ENCODE data around the gene GSK3B.

DNA sequence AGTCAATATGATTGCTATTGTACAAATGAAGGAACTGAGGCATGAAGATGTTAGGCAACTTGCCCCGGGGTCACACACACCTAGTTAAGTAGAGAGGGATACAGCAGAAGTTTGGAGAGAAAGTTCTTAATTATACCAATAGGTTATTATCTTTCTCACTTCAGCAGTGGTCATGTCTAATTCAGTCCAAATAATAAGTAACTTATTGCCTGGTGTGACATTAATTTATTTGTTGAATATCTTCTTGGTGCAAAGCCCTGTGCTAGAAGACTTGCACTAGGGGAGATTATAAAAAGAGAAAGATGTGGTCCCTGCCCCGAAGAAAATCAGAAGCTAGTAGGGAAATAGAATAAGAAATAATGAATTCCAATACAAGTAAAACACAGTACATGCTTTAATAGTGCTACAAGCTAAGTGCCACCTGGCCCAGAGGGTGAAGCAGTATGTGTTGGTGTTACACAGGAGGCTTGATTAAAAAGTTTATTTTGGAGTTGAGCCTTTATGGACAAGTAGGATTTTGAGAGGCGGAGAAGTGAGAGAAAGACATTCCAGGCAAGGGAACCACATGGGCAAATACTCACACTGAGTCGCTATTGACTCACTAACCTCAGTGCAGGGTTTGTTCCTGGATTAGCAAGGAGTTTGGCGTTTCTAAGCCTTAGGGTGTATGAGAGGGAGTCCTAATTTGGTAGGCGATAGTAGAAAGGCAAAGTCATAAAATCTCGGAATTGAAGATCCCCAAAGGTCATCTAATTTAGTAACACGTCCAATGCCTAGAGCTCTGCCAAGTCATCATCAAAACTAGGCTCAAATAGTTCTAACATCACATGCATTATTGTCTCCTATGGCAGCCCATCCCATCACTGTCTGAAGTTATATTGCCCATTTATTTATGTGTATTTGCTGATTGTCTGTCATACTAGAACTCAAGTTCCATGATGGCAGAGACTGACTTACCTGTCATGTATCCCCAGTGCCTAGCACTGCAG is 19.2 kb upstream of the GSK3B start:
- no peak for TF ChIP-seq EZH2 (IDR thresholded peaks at IDR 0.05; ENCODE audit: insufficient read depth, poor library complexity, severe bottlenecking)
- TF ChIP-seq EZH2phosphoT487 (IDR thresholded peaks at IDR 0.05; ENCODE audit: insufficient read depth, low read depth), result no peak
